ENCODE results near the gene ILF3. TPM values are rescaled to one million over a fixed set of nuclear protein-coding genes. Genes with fewer than 3 reads are reported as not detected.

Gene ILF3
- total and polyA plus RNA-seq, 2 donors (not counting 1 experiment from before 2014, with no cell fraction given) = 78.4 to 109 TPM

GRCh38 chr19:10636304-10636972 is 17.7 kb upstream of the ILF3 start:
- Histone ChIP-seq H3K4me2 (ENCODE audit: extremely low read depth, insufficient read depth, low read length) (no peak overlapping the region), H3K4me3 (replicated peaks in 1 of 4; ENCODE audit: control extremely low read depth in 1 of 4, insufficient read depth in 1 of 4, low read depth in 3 of 4, low read length in 4 of 4) (no peak overlapping the region), H3K9ac (ENCODE audit: insufficient read depth, low read length) (no peak overlapping the region), H3K4me1 (ENCODE audit: control insufficient read depth, extremely low read depth, insufficient read depth, low read length) (no peaks in the 10 kb centered on the region), H3K79me2 (ENCODE audit: control insufficient read depth, insufficient read depth, low read length) (no peaks in the 10 kb centered on the region), H3K27me3 (ENCODE audit: control insufficient read depth, insufficient read depth, low read length) (no peaks in the 10 kb centered on the region), H2AFZ (ENCODE audit: low read length) (no peak overlapping the region), H3K27ac (ENCODE audit: insufficient read depth, low read length) (no peak overlapping the region), H4K20me1 (ENCODE audit: control insufficient read depth, extremely low read depth, insufficient read depth, low read length) (no peaks in the 10 kb centered on the region), H3K9me3 (ENCODE audit: control insufficient read depth, insufficient read depth, low read depth, low read length) (no peaks in the 10 kb centered on the region), H3K36me3 (ENCODE audit: control insufficient read depth, insufficient read depth, low read length) (peaks cover 29% of the 10 kb centered on the region)
- TF ChIP-seq CTCF (conservative IDR thresholded peaks at IDR 0.05 in 1 of 2, IDR thresholded peaks at IDR 0.05 in 1 of 2; ENCODE audit: low read depth in 1 of 2, low read length in 2 of 2) (no peak), EZH2 (IDR thresholded peaks at IDR 0.05; ENCODE audit: low read length, missing control alignments) (no peak)
- no peak for DNase-seq (ENCODE audit: low read depth in 2 of 2)

GRCh38 chr19:10637894-10638293 is 16.3 kb upstream of the ILF3 start:
- TF ChIP-seq CTCF (conservative IDR thresholded peaks at IDR 0.05 in 1 of 2, IDR thresholded peaks at IDR 0.05 in 1 of 2; ENCODE audit: low read depth in 1 of 2, low read length in 2 of 2) = no peak
- no peak for TF ChIP-seq EZH2 (IDR thresholded peaks at IDR 0.05; ENCODE audit: low read length, missing control alignments)
- H2AFZ ChIP-seq (ENCODE audit: low read length) = no peak overlapping the region
- no peak overlapping the region for H3K9ac ChIP-seq (ENCODE audit: insufficient read depth, low read length)
- H3K27ac ChIP-seq (ENCODE audit: insufficient read depth, low read length) = no peak overlapping the region
- no peak for DNase-seq (ENCODE audit: low read depth in 2 of 2)
- no peaks in the 10 kb centered on the region for H3K79me2 ChIP-seq (ENCODE audit: control insufficient read depth, insufficient read depth, low read length)
- peaks cover 31% of the 10 kb centered on the region for H3K36me3 ChIP-seq (ENCODE audit: control insufficient read depth, insufficient read depth, low read length)
- H3K4me2 ChIP-seq (ENCODE audit: extremely low read depth, insufficient read depth, low read length) = no peak overlapping the region
- H3K27me3 ChIP-seq (ENCODE audit: control insufficient read depth, insufficient read depth, low read length) = no peaks in the 10 kb centered on the region
- no peak overlapping the region for H3K4me3 ChIP-seq (replicated peaks in 1 of 4; ENCODE audit: control extremely low read depth in 1 of 4, insufficient read depth in 1 of 4, low read depth in 3 of 4, low read length in 4 of 4)
- H3K9me3 ChIP-seq (ENCODE audit: control insufficient read depth, insufficient read depth, low read depth, low read length) = no peaks in the 10 kb centered on the region
- H4K20me1 ChIP-seq (ENCODE audit: control insufficient read depth, extremely low read depth, insufficient read depth, low read length) = no peaks in the 10 kb centered on the region
- no peaks in the 10 kb centered on the region for H3K4me1 ChIP-seq (ENCODE audit: control insufficient read depth, extremely low read depth, insufficient read depth, low read length)

- Histone ChIP-seq H3K36me3 (ENCODE audit: control insufficient read depth, insufficient read depth, low read length) (peaks cover 31% of the 10 kb centered on the region), H4K20me1 (ENCODE audit: control insufficient read depth, extremely low read depth, insufficient read depth, low read length) (no peaks in the 10 kb centered on the region), H3K9me3 (ENCODE audit: control insufficient read depth, insufficient read depth, low read depth, low read length) (no peaks in the 10 kb centered on the region), H2AFZ (ENCODE audit: low read length) (no peak overlapping the region), H3K4me1 (ENCODE audit: control insufficient read depth, extremely low read depth, insufficient read depth, low read length) (no peaks in the 10 kb centered on the region), H3K9ac (ENCODE audit: insufficient read depth, low read length) (no peak overlapping the region), H3K79me2 (ENCODE audit: control insufficient read depth, insufficient read depth, low read length) (no peaks in the 10 kb centered on the region), H3K4me2 (ENCODE audit: extremely low read depth, insufficient read depth, low read length) (no peak overlapping the region), H3K27me3 (ENCODE audit: control insufficient read depth, insufficient read depth, low read length) (no peaks in the 10 kb centered on the region), H3K4me3 (replicated peaks in 1 of 4; ENCODE audit: control extremely low read depth in 1 of 4, insufficient read depth in 1 of 4, low read depth in 3 of 4, low read length in 4 of 4) (no peak overlapping the region), H3K27ac (ENCODE audit: insufficient read depth, low read length) (no peak overlapping the region)
- TF ChIP-seq EZH2 (IDR thresholded peaks at IDR 0.05; ENCODE audit: low read length, missing control alignments) = no peak
- TF ChIP-seq CTCF (conservative IDR thresholded peaks at IDR 0.05 in 1 of 2, IDR thresholded peaks at IDR 0.05 in 1 of 2; ENCODE audit: low read depth in 1 of 2, low read length in 2 of 2) = no peak
- no peak for DNase-seq (ENCODE audit: low read depth in 2 of 2)
Measured at GRCh38 chr19:10639836-10640235, 14.3 kb upstream of the ILF3 start.
